Endodermal cell (in vitro differentiated cells): Measurements from ENCODE around the gene TTR. TPM values are rescaled to one million over a fixed set of nuclear protein-coding genes. Genes with fewer than 3 reads are reported as not detected.

Experiments used
- DNase-seq: peaks from one replicate; pipeline ENCODE4 v3.0.0-alpha.2; 2017
- H3K27ac ChIP-seq: 2 replicates; pipeline ENCODE4 v1.5.1; 2013; ENCODE audit warnings: mild to moderate bottlenecking, low read depth, low read length, moderate library complexity
- H3K27me3 ChIP-seq: 2 replicates; pipeline ENCODE4 v1.6.1; 2013; ENCODE audit warnings: mild to moderate bottlenecking, low read length, moderate library complexity; ENCODE audit not compliant: insufficient read depth, control insufficient read depth, poor library complexity, severe bottlenecking
- H3K36me3 ChIP-seq: 2 replicates; pipeline ENCODE4 v1.7.0; 2013; ENCODE audit warnings: mild to moderate bottlenecking, low read length, moderate library complexity; ENCODE audit not compliant: control insufficient read depth, insufficient read depth
- H3K4me1 ChIP-seq: one replicate; pipeline ENCODE4 v1.7.0; 2013; ENCODE audit warnings: low read length; ENCODE audit not compliant: control insufficient read depth, insufficient read depth
- H3K4me3 ChIP-seq: 2 replicates; pipeline ENCODE4 v1.5.1; 2013; ENCODE audit warnings: mild to moderate bottlenecking, low read length, moderate library complexity
- H3K9ac ChIP-seq: 2 replicates; pipeline ENCODE4 v1.6.1; 2013; ENCODE audit warnings: mild to moderate bottlenecking, low read length, moderate library complexity; ENCODE audit not compliant: poor library complexity, severe bottlenecking; ENCODE audit errors: extremely low read depth
- H3K9me3 ChIP-seq: 2 replicates; pipeline ENCODE4 v1.6.1; 2013; ENCODE audit warnings: mild to moderate bottlenecking, low read length, moderate library complexity; ENCODE audit not compliant: control insufficient read depth
- H3K27ac Mint-ChIP-seq: 2 replicates; pipeline ENCODE4 v1.8.0; 2020; ENCODE audit warnings: mixed read lengths
- H3K27me3 Mint-ChIP-seq: 2 replicates; pipeline ENCODE4 v1.8.0; 2021; ENCODE audit warnings: mild to moderate bottlenecking, mixed read lengths; ENCODE audit not compliant: insufficient read depth
- H3K36me3 Mint-ChIP-seq: 2 replicates; pipeline ENCODE4 v1.8.0; 2020; ENCODE audit warnings: low read depth, mixed read lengths
- H3K4me1 Mint-ChIP-seq: 2 replicates; pipeline ENCODE4 v1.8.0; 2020; ENCODE audit warnings: mixed read lengths
- H3K4me3 Mint-ChIP-seq: 2 replicates; pipeline ENCODE4 v1.8.0; 2020; ENCODE audit warnings: mild to moderate bottlenecking, moderate library complexity, mixed read lengths
- H3K9me3 Mint-ChIP-seq: 2 replicates; pipeline ENCODE4 v1.8.0; 2020; ENCODE audit warnings: mild to moderate bottlenecking, mixed read lengths
- CTCF ChIP-seq: fragments of 200-600 bp; sonication (generic); conservative IDR thresholded peaks from 2 replicates; pipeline ENCODE4 v1.5.0; 2021; ENCODE audit warnings: antibody characterized with exemption, mild to moderate bottlenecking
- WGBS, 2 experiments: methylation state at CpG; one replicate each; pipeline versions ENCODE4 v1.1.5 to v1.1.7; 2013; ENCODE audit warnings: missing lambda C conversion rate in 2 of 2, mixed read lengths in 1 of 2; ENCODE audit not compliant: insufficient coverage in 1 of 2, insufficient read length in 1 of 2; 5-methylcytosine and 5-hydroxymethylcytosine counted together
- total RNA-seq, 2 donors: library from RNA; stranded (reverse); fragmentation: NEBNext Ultra II Directional in 1 of 2; extraction: Animal tissue kit (Norgen Biotek cat#: 25700) in 1 of 2; gene quantifications; 2 replicates in 1 of 2; 3 replicates in 1 of 2; pipeline ENCODE4 v1.2.1, GENCODE V29; 2021

Gene TTR
- total RNA-seq, 2 donors from 2014 or later: not detected

GRCh38 chr18:31630549-31630948 lies 38.9 kb downstream of the TTR start:
- Histone ChIP-seq H3K36me3 (peaks cover 11% of the 10 kb centered on the region), H3K4me3 (no peak overlapping the region), H3K9me3 (peaks cover 9% of the 10 kb centered on the region), H3K9ac (no peak overlapping the region), H3K27ac (no peak overlapping the region), H3K27me3 (no peaks in the 10 kb centered on the region), H3K4me1 (no peaks in the 10 kb centered on the region)
- Mint-ChIP-seq H3K4me3 (no peak overlapping the region), H3K27me3 (no peaks in the 10 kb centered on the region), H3K27ac (no peak overlapping the region), H3K4me1 (peaks cover 3% of the 10 kb centered on the region), H3K36me3 (peaks cover 53% of the 10 kb centered on the region), H3K9me3 (peaks cover 14% of the 10 kb centered on the region)
- WGBS, 2 experiments: 92 to 96% methylated on average over 3 to 4 of the region's 4 CpGs
- DNase-seq: no peak
- TF ChIP-seq CTCF: no peak

- Histone ChIP-seq H3K4me1 (no peaks in the 10 kb centered on the region), H3K36me3 (peaks cover 4% of the 10 kb centered on the region), H3K9ac (no peak overlapping the region), H3K9me3 (peaks cover 9% of the 10 kb centered on the region), H3K4me3 (no peak overlapping the region), H3K27me3 (no peaks in the 10 kb centered on the region), H3K27ac (no peak overlapping the region)
- 80% methylated on average over 1 of the region's 1 CpG; no CpG with 5 or more reads in 1 of the 2 experiments for WGBS, 2 experiments
- TF ChIP-seq CTCF: no peak
- DNase-seq: no peak
- Mint-ChIP-seq H3K27ac (no peak overlapping the region), H3K36me3 (peaks cover 52% of the 10 kb centered on the region), H3K4me3 (no peak overlapping the region), H3K27me3 (no peaks in the 10 kb centered on the region), H3K4me1 (peaks cover 3% of the 10 kb centered on the region), H3K9me3 (peaks cover 11% of the 10 kb centered on the region)
These were observed 39.8 kb downstream of the TTR start for GRCh38 chr18:31631526-31631925.

GRCh38 chr18:31632356-31632755 lies 40.7 kb downstream of the TTR start:
- no peak overlapping the region for H3K4me3 Mint-ChIP-seq
- peaks cover 5% of the 10 kb centered on the region for H3K9me3 ChIP-seq
- TF ChIP-seq CTCF: no peak
- no peak overlapping the region for H3K4me3 ChIP-seq
- no peak overlapping the region for H3K27ac Mint-ChIP-seq
- H3K4me1 ChIP-seq: no peaks in the 10 kb centered on the region
- peaks cover 4% of the 10 kb centered on the region for H3K36me3 ChIP-seq
- no peaks in the 10 kb centered on the region for H3K27me3 ChIP-seq
- no peak overlapping the region for H3K9ac ChIP-seq
- WGBS, 2 experiments: 89 to 100% methylated on average over 1 of the region's 1 CpG
- DNase-seq: no peak
- H3K36me3 Mint-ChIP-seq: peaks cover 50% of the 10 kb centered on the region
- H3K4me1 Mint-ChIP-seq: peaks cover 3% of the 10 kb centered on the region
- H3K27ac ChIP-seq: no peak overlapping the region
- peaks cover 9% of the 10 kb centered on the region for H3K9me3 Mint-ChIP-seq
- no peaks in the 10 kb centered on the region for H3K27me3 Mint-ChIP-seq
